AG09309 (cell line): ENCODE data around the gene FAM216B.

Experiments used
- DNase-seq: peaks from one replicate; pipeline ENCODE4 v3.0.0-alpha.2; 2010; ENCODE audit warnings: low read depth
- H3K4me3 ChIP-seq: 2 replicates; pipeline ENCODE4 v1.5.1; 2011; ENCODE audit warnings: mild to moderate bottlenecking, low read depth, low read length, moderate library complexity; ENCODE audit not compliant: control insufficient read depth
- CTCF ChIP-seq: IDR thresholded peaks from 2 replicates; pipeline ENCODE4 v1.5.1; 2011; ENCODE audit warnings: mild to moderate bottlenecking, low read depth, low read length, inconsistent platforms; ENCODE audit not compliant: insufficient read depth, control insufficient read depth; ENCODE audit errors: missing control alignments

FAM216B gene

GRCh38 chr13:42834946-42835345 lies 53.6 kb downstream of the FAM216B start:
- DNase-seq, result no peak
- TF ChIP-seq CTCF, result no peak
- no peak overlapping the region for H3K4me3 ChIP-seq

- H3K4me3 ChIP-seq, result no peak overlapping the region
- TF ChIP-seq CTCF, result peak; percentile 55
- DNase-seq, result no peak
Measured at GRCh38 chr13:42836930-42837690, 55.7 kb downstream of the FAM216B start.
